PC-3 (cell line): Measurements from ENCODE around the gene ESR1.

Experiments
- CTCF ChIP-seq: fragments of 300-600 bp; sonication (generic); conservative IDR thresholded peaks from 2 replicates; pipeline ENCODE4 v1.5.1; 2017; ENCODE audit warnings: antibody characterized with exemption, low read depth, mild to moderate bottlenecking, low read length
- EZH2phosphoT487 ChIP-seq: fragments of 300-600 bp; sonication (generic); IDR thresholded peaks from 2 replicates; pipeline ENCODE4 v1.6.1; 2018; ENCODE audit warnings: mild to moderate bottlenecking, antibody characterized with exemption, low read length, borderline replicate concordance

- TF ChIP-seq CTCF: no peak
- TF ChIP-seq EZH2phosphoT487: no peak
These were observed 168.3 kb downstream of the ESR1 start for GRCh38 chr6:151975795-151976194.
